Smooth muscle cell (in vitro differentiated cells): ENCODE results near the gene PTPN22. TPM values are rescaled to one million over a fixed set of nuclear protein-coding genes. Genes with fewer than 3 reads are reported as not detected.

Experiments used
- DNase-seq: peaks from one replicate; lab custom pipeline; 2025; ENCODE audit not compliant: unreplicated experiment; lab: John Stamatoyannopoulos, UW
- H2AFZ ChIP-seq: fragments of 200-600 bp; sonication (generic); 2 replicates; pipeline ENCODE4 v1.6.0; 2016; ENCODE audit warnings: antibody characterized with exemption, low read depth, mild to moderate bottlenecking
- H3F3A ChIP-seq: fragments of 200-600 bp; sonication (generic); 2 replicates; pipeline ENCODE4 v1.6.0; 2017; ENCODE audit warnings: antibody characterized with exemption, low read depth
- H3K27ac ChIP-seq: fragments of 200-600 bp; sonication (generic); 2 replicates; pipeline ENCODE4 v1.5.1; 2016; ENCODE audit warnings: low read depth, mild to moderate bottlenecking
- H3K27me3 ChIP-seq: fragments of 200-600 bp; sonication (generic); 2 replicates; pipeline ENCODE4 v1.6.1; 2016; ENCODE audit warnings: low read depth, mild to moderate bottlenecking
- H3K36me3 ChIP-seq: fragments of 200-600 bp; sonication (generic); 2 replicates; pipeline ENCODE4 v1.5.1; 2016; ENCODE audit warnings: low read depth
- H3K4me1 ChIP-seq: fragments of 200-600 bp; sonication (generic); 2 replicates; pipeline ENCODE4 v1.5.1; 2016; ENCODE audit warnings: low read depth
- H3K4me2 ChIP-seq: fragments of 200-600 bp; sonication (generic); 2 replicates; pipeline ENCODE4 v1.6.0; 2016; ENCODE audit warnings: mild to moderate bottlenecking
- H3K4me3 ChIP-seq: fragments of 200-600 bp; sonication (generic); 2 replicates; pipeline ENCODE4 v1.5.1; 2016; ENCODE audit warnings: mild to moderate bottlenecking
- H3K79me2 ChIP-seq: fragments of 200-600 bp; sonication (generic); 2 replicates; pipeline ENCODE4 v1.6.0; 2016; ENCODE audit warnings: low read depth, mild to moderate bottlenecking
- H3K9ac ChIP-seq: fragments of 200-600 bp; sonication (generic); 2 replicates; pipeline ENCODE4 v1.6.0; 2016; ENCODE audit warnings: low read depth
- H3K9me3 ChIP-seq: fragments of 200-600 bp; sonication (generic); replicated peaks from 2 replicates; pipeline ENCODE4 v1.5.1; 2016; ENCODE audit warnings: low read depth
- H4K20me1 ChIP-seq: fragments of 200-600 bp; sonication (generic); 2 replicates; pipeline ENCODE4 v1.6.0; 2016; ENCODE audit warnings: low read depth
- CTCF ChIP-seq: fragments of 200-600 bp; sonication (generic); IDR thresholded peaks from 2 replicates; pipeline ENCODE4 v1.5.1; 2017; ENCODE audit warnings: borderline replicate concordance, mild to moderate bottlenecking, antibody characterized with exemption; ENCODE audit not compliant: insufficient read depth, poor library complexity, severe bottlenecking
- WGBS: methylation state at CpG from one replicate; pipeline ENCODE4 v1.1.7; 2016; ENCODE audit warnings: low lambda C conversion rate; 5-methylcytosine and 5-hydroxymethylcytosine counted together
- polyA plus RNA-seq: library from polyadenylated mRNA; unstranded; fragments of >200 nt; fragmentation: Nextera tagmentation; extraction: Ambion mirVana; gene quantifications from 2 replicates; pipeline ENCODE4 v1.2.1, GENCODE V29; 2016
- total RNA-seq: library from RNA; depleted of rRNA; stranded (reverse); fragments of >200 nt; gene quantifications from 2 replicates; pipeline ENCODE4 v1.2.3, GENCODE V29; 2014

PTPN22 gene
- total and polyA plus RNA-seq, 2 experiments from 2014 or later, result not detected

GRCh38 chr1:113788802-113789201 lies 82.7 kb downstream of the PTPN22 start:
- no peak overlapping the region for H2AFZ ChIP-seq
- H4K20me1 ChIP-seq, result peaks cover 70% of the 10 kb centered on the region
- H3K36me3 ChIP-seq, result no peaks in the 10 kb centered on the region
- H3K27ac ChIP-seq, result no peak overlapping the region
- 92% methylated on average over 3 of the region's 3 CpGs for WGBS
- no peak overlapping the region for H3K9ac ChIP-seq
- H3K4me2 ChIP-seq, result no peak overlapping the region
- no peaks in the 10 kb centered on the region for H3K27me3 ChIP-seq
- H3K4me3 ChIP-seq, result no peak overlapping the region
- TF ChIP-seq CTCF, result no peak
- no peaks in the 10 kb centered on the region for H3K9me3 ChIP-seq
- DNase-seq, result no peak
- H3K79me2 ChIP-seq, result peaks cover 62% of the 10 kb centered on the region
- no peaks in the 10 kb centered on the region for H3F3A ChIP-seq
- H3K4me1 ChIP-seq, result peaks cover 1% of the 10 kb centered on the region

- WGBS, result 97% methylated on average over 3 of the region's 3 CpGs
- peaks cover 8% of the 10 kb centered on the region for H3K4me1 ChIP-seq
- no peak overlapping the region for H3K9ac ChIP-seq
- H4K20me1 ChIP-seq, result peaks cover 81% of the 10 kb centered on the region
- no peaks in the 10 kb centered on the region for H3K9me3 ChIP-seq
- no peak overlapping the region for H3K4me2 ChIP-seq
- H3K4me3 ChIP-seq, result no peak overlapping the region
- H3F3A ChIP-seq, result no peaks in the 10 kb centered on the region
- H3K79me2 ChIP-seq, result peaks cover 70% of the 10 kb centered on the region
- no peak overlapping the region for H2AFZ ChIP-seq
- no peak overlapping the region for H3K27ac ChIP-seq
- H3K27me3 ChIP-seq, result no peaks in the 10 kb centered on the region
- no peak for TF ChIP-seq CTCF
- no peaks in the 10 kb centered on the region for H3K36me3 ChIP-seq
- DNase-seq, result no peak
Measured at GRCh38 chr1:113787663-113788062, 83.8 kb downstream of the PTPN22 start.

- Histone ChIP-seq H3K79me2 (peaks cover 86% of the 10 kb centered on the region), H3F3A (no peaks in the 10 kb centered on the region), H3K9me3 (no peaks in the 10 kb centered on the region), H4K20me1 (peaks cover 87% of the 10 kb centered on the region), H3K27me3 (no peaks in the 10 kb centered on the region), H2AFZ (no peak overlapping the region), H3K4me3 (no peak overlapping the region), H3K27ac (no peak overlapping the region), H3K4me2 (no peak overlapping the region), H3K9ac (no peak overlapping the region), H3K4me1 (peaks cover 9% of the 10 kb centered on the region), H3K36me3 (no peaks in the 10 kb centered on the region)
- 56% methylated on average over 1 of the region's 1 CpG for WGBS
- TF ChIP-seq CTCF, result no peak
- DNase-seq, result no peak
Measured at GRCh38 chr1:113786069-113786468, 85.4 kb downstream of the PTPN22 start.

GRCh38 chr1:113784104-113784779 lies 87.3 kb downstream of the PTPN22 start:
- Histone ChIP-seq H2AFZ (no peak overlapping the region), H3K9me3 (no peaks in the 10 kb centered on the region), H3F3A (no peaks in the 10 kb centered on the region), H3K79me2 (peaks cover 92% of the 10 kb centered on the region), H3K27ac (peak overlapping the region; percentile 42), H3K9ac (no peak overlapping the region), H3K36me3 (no peaks in the 10 kb centered on the region), H3K4me2 (no peak overlapping the region), H3K4me3 (no peak overlapping the region), H3K4me1 (peaks cover 17% of the 10 kb centered on the region), H3K27me3 (no peaks in the 10 kb centered on the region), H4K20me1 (peaks cover 90% of the 10 kb centered on the region)
- no peak for TF ChIP-seq CTCF
- WGBS, result 94% methylated on average over 5 of the region's 5 CpGs
- no peak for DNase-seq
